HepG2 (cell line): ENCODE measurements around the gene PCNX4. TPM values are rescaled to one million over a fixed set of nuclear protein-coding genes. Genes with fewer than 3 reads are reported as not detected.

Experiments
- ARNT2 ChIP-seq: sonication (generic); formaldehyde crosslinking; IDR thresholded peaks from 2 replicates; pipeline ENCODE4 v1.8.0; 2022; ENCODE audit warnings: mild to moderate bottlenecking, low read depth, missing genetic modification reagents, moderate library complexity
- FOSL1 ChIP-seq: sonication (generic); formaldehyde crosslinking; IDR thresholded peaks from 2 replicates; pipeline ENCODE4 v1.9.0; 2021; ENCODE audit warnings: missing genetic modification reagents, borderline replicate concordance
- FOXK1 ChIP-seq: sonication (generic); formaldehyde crosslinking; IDR thresholded peaks from 2 replicates; pipeline ENCODE4 v1.4.0; 2020; ENCODE audit warnings: low read depth, missing genetic modification reagents, borderline replicate concordance
- HDAC6 ChIP-seq: fragments of 200-600 bp; sonication (generic); IDR thresholded peaks from 2 replicates; pipeline ENCODE4 v1.7.0; 2017; ENCODE audit warnings: mild to moderate bottlenecking, antibody characterized with exemption, low read length, low read depth
- HOXA3 ChIP-seq: sonication (generic); formaldehyde crosslinking; IDR thresholded peaks from 2 replicates; pipeline ENCODE4 v1.5.0; 2020; ENCODE audit warnings: missing genetic modification reagents
- KDM5A ChIP-seq: fragments of 200-600 bp; sonication (generic); IDR thresholded peaks from 2 replicates; pipeline ENCODE4 v1.7.0; 2018; ENCODE audit warnings: antibody characterized with exemption, mild to moderate bottlenecking, low read length, borderline replicate concordance
- KDM6A ChIP-seq: IDR thresholded peaks from 2 replicates; pipeline ENCODE4 v1.6.1; 2016; ENCODE audit warnings: low read depth
- KLF11 ChIP-seq: IDR thresholded peaks from 2 replicates; pipeline ENCODE4 v1.6.1; 2016; ENCODE audit warnings: missing compliant biosample characterization
- KLF12 ChIP-seq: sonication (generic); formaldehyde crosslinking; IDR thresholded peaks from 2 replicates; pipeline ENCODE4 v1.4.0; 2020; ENCODE audit warnings: missing genetic modification reagents, borderline replicate concordance
- NPAS2 ChIP-seq: sonication (generic); formaldehyde crosslinking; IDR thresholded peaks from 2 replicates; pipeline ENCODE4 v1.8.0; 2022; ENCODE audit warnings: mild to moderate bottlenecking, missing genetic modification reagents, borderline replicate concordance
- RXRA ChIP-seq: sonication (generic); formaldehyde crosslinking; IDR thresholded peaks from 2 replicates; pipeline ENCODE4 v1.5.1; 2020; ENCODE audit warnings: missing genetic modification reagents
- SRSF4 ChIP-seq: fragments of 200-400 bp; formaldehyde crosslinking; IDR thresholded peaks from one replicate; pipeline ENCODE4 v1.6.1; 2018; ENCODE audit warnings: mild to moderate bottlenecking, low read depth, low read length, moderate library complexity; ENCODE audit not compliant: poor library complexity, severe bottlenecking
- TBL1XR1 ChIP-seq: fragments of 150-350 bp; IDR thresholded peaks from 2 replicates; pipeline ENCODE4 v1.6.1; 2014; ENCODE audit warnings: borderline replicate concordance, low read length; ENCODE audit not compliant: partially characterized antibody
- TP53 ChIP-seq: sonication (generic); formaldehyde crosslinking; conservative IDR thresholded peaks from 2 replicates; pipeline ENCODE4 v1.4.0; 2020; ENCODE audit warnings: missing genetic modification reagents
- ZBTB20 ChIP-seq: sonication (generic); formaldehyde crosslinking; IDR thresholded peaks from 2 replicates; pipeline ENCODE4 v1.8.1; 2023; ENCODE audit warnings: missing genetic modification reagents, low read depth, mild to moderate bottlenecking, borderline replicate concordance
- ZNF124 ChIP-seq: sonication (generic); formaldehyde crosslinking; IDR thresholded peaks from 2 replicates; pipeline ENCODE4 v1.4.0; 2020; ENCODE audit warnings: missing genetic modification reagents
- ZNF20 ChIP-seq: sonication (generic); formaldehyde crosslinking; IDR thresholded peaks from 2 replicates; pipeline ENCODE4 v1.4.0; 2020; ENCODE audit warnings: mild to moderate bottlenecking, moderate library complexity, missing genetic modification reagents
- ZNF441 ChIP-seq: sonication (generic); formaldehyde crosslinking; IDR thresholded peaks from 2 replicates; pipeline ENCODE4 v1.7.0; 2021; ENCODE audit warnings: missing genetic modification reagents, borderline replicate concordance
- ZNF552 ChIP-seq: sonication (generic); formaldehyde crosslinking; IDR thresholded peaks from 2 replicates; pipeline ENCODE4 v1.9.0; 2022; ENCODE audit warnings: missing genetic modification reagents, mild to moderate bottlenecking, borderline replicate concordance
- ZNF780A ChIP-seq: sonication (generic); formaldehyde crosslinking; IDR thresholded peaks from 2 replicates; pipeline ENCODE4 v1.8.0; 2022; ENCODE audit warnings: mild to moderate bottlenecking, missing genetic modification reagents, moderate library complexity
- polyA plus RNA-seq, 8 experiments: library from polyadenylated mRNA; depleted of rRNA in 3 of 8; stranded (reverse) in 7 of 8; unstranded in 1 of 8; fragments of >200 nt; fragmentation: Illumina TruSeq in 4 of 8; extraction: Trizol in 4 of 8; gene quantifications; 2 replicates each; pipeline versions ENCODE4 v1.2.1 to v1.2.3, GENCODE V29; 2011 to 2016; ENCODE audit warnings: low read depth in 4 of 8, missing spikeins in 1 of 8, mixed read lengths in 1 of 8; ENCODE audit not compliant: insufficient read depth in 1 of 8
- total RNA-seq, 5 experiments: library from RNA; depleted of rRNA; stranded (reverse); fragments of >200 nt; fragmentation: Illumina TruSeq; extraction: Trizol; gene quantifications; 2 replicates each; pipeline ENCODE4 v1.2.3, GENCODE V29; 2016; ENCODE audit warnings: low read depth in 1 of 5
- TF ChIP-seq, protein P1 (sequence below): sonication (generic); formaldehyde crosslinking; IDR thresholded peaks from 2 replicates; pipeline ENCODE4 v1.4.0; 2020; ENCODE audit warnings: missing genetic modification reagents, borderline replicate concordance
- TF ChIP-seq, protein P2 (sequence below): sonication (generic); formaldehyde crosslinking; IDR thresholded peaks from 2 replicates; pipeline ENCODE4 v1.5.0; 2020; ENCODE audit warnings: missing genetic modification reagents
- TF ChIP-seq, protein P3 (sequence below): sonication (generic); formaldehyde crosslinking; IDR thresholded peaks from 2 replicates; pipeline ENCODE4 v1.4.0; 2020; ENCODE audit warnings: missing genetic modification reagents
- TF ChIP-seq, protein P4 (sequence below): sonication (generic); formaldehyde crosslinking; IDR thresholded peaks from 2 replicates; pipeline ENCODE4 v1.4.0; 2020; ENCODE audit warnings: missing genetic modification reagents, borderline replicate concordance

Gene PCNX4
- total and polyA plus RNA-seq, 2 of the 13 experiments (the other 11 are each of a cell fraction or from before 2014, with no cell fraction given): 28.6 to 43.0 TPM

- TF ChIP-seq, protein P1, sequence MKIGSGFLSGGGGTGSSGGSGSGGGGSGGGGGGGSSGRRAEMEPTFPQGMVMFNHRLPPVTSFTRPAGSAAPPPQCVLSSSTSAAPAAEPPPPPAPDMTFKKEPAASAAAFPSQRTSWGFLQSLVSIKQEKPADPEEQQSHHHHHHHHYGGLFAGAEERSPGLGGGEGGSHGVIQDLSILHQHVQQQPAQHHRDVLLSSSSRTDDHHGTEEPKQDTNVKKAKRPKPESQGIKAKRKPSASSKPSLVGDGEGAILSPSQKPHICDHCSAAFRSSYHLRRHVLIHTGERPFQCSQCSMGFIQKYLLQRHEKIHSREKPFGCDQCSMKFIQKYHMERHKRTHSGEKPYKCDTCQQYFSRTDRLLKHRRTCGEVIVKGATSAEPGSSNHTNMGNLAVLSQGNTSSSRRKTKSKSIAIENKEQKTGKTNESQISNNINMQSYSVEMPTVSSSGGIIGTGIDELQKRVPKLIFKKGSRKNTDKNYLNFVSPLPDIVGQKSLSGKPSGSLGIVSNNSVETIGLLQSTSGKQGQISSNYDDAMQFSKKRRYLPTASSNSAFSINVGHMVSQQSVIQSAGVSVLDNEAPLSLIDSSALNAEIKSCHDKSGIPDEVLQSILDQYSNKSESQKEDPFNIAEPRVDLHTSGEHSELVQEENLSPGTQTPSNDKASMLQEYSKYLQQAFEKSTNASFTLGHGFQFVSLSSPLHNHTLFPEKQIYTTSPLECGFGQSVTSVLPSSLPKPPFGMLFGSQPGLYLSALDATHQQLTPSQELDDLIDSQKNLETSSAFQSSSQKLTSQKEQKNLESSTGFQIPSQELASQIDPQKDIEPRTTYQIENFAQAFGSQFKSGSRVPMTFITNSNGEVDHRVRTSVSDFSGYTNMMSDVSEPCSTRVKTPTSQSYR (CRISPR knock-in tag): no peak
- no peak for TF ChIP-seq SRSF4
- TF ChIP-seq HOXA3 (CRISPR knock-in tag): peak; percentile 99
- TF ChIP-seq, protein P2, sequence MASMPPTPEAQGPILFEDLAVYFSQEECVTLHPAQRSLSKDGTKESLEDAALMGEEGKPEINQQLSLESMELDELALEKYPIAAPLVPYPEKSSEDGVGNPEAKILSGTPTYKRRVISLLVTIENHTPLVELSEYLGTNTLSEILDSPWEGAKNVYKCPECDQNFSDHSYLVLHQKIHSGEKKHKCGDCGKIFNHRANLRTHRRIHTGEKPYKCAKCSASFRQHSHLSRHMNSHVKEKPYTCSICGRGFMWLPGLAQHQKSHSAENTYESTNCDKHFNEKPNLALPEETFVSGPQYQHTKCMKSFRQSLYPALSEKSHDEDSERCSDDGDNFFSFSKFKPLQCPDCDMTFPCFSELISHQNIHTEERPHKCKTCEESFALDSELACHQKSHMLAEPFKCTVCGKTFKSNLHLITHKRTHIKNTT: no peak
- TF ChIP-seq ZNF124 (CRISPR knock-in tag): peak; percentile 92; the same call in 1 of the 2 replicates
- peak; percentile 93 for TF ChIP-seq ZNF552 (CRISPR knock-in tag)
- no peak for TF ChIP-seq ZNF20 (CRISPR knock-in tag)
- TF ChIP-seq KLF12 (CRISPR knock-in tag): peak; percentile 95
- peak; percentile 74; the same call in 1 of the 2 replicates for TF ChIP-seq FOXK1 (CRISPR knock-in tag)
- TF ChIP-seq NPAS2 (CRISPR knock-in tag): no peak
- TF ChIP-seq HDAC6: no peak
- peak; percentile 80 for TF ChIP-seq RXRA
- peak; percentile 92 for TF ChIP-seq ARNT2 (CRISPR knock-in tag)
- TF ChIP-seq FOSL1 (CRISPR knock-in tag): no peak
- TF ChIP-seq ZNF780A (CRISPR knock-in tag): peak; percentile 70; the same call in 1 of the 2 replicates
- TF ChIP-seq TBL1XR1: no peak
- peak; percentile 89 for TF ChIP-seq ZNF441 (CRISPR knock-in tag)
- TF ChIP-seq KDM6A (CRISPR knock-in tag): no peak
- peak; percentile 91; the same call in 1 of the 2 replicates for TF ChIP-seq ZBTB20 (CRISPR knock-in tag)
- 0 out of 2 replicates have a peak, but pooled peaks have one; percentile 36 for TF ChIP-seq KDM5A
- TF ChIP-seq TP53: no peak; the same call in 1 of the 2 replicates
- TF ChIP-seq, protein P3, sequence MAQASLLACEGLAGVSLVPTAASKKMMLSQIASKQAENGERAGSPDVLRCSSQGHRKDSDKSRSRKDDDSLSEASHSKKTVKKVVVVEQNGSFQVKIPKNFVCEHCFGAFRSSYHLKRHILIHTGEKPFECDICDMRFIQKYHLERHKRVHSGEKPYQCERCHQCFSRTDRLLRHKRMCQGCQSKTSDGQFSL (CRISPR knock-in tag): no peak
- peak; percentile 91 for TF ChIP-seq KLF11
- TF ChIP-seq, protein P4, sequence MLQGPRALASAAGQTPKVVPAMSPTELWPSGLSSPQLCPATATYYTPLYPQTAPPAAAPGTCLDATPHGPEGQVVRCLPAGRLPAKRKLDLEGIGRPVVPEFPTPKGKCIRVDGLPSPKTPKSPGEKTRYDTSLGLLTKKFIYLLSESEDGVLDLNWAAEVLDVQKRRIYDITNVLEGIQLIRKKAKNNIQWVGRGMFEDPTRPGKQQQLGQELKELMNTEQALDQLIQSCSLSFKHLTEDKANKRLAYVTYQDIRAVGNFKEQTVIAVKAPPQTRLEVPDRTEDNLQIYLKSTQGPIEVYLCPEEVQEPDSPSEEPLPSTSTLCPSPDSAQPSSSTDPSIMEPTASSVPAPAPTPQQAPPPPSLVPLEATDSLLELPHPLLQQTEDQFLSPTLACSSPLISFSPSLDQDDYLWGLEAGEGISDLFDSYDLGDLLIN (CRISPR knock-in tag): peak; percentile 82; the same call in 1 of the 2 replicates
Measured at GRCh38 chr14:60091550-60092525, at the start of gene PCNX4 (continued).
